PC-3 (cell line): ENCODE measurements around the gene PLCL2. TPM values are rescaled to one million over a fixed set of nuclear protein-coding genes. Genes with fewer than 3 reads are reported as not detected.

Experiments used
- ATAC-seq: fragments of 200-7000 bp; cut with Tn5 transposase; 2 replicates; pipeline ENCODE4 v1.9.1; 2020; ENCODE audit warnings: mild to moderate bottlenecking, moderate library complexity
- BruUV-seq: library from RNA; stranded (reverse); fragments of 400-500 nt; replicated peaks from 2 replicates; lab custom pipeline; 2021; lab: Mats Ljungman, UMichigan
- CTCF ChIA-PET: fragments of 300-600 bp; sonication (Branson Sonifier 250); formaldehyde crosslinking; loops from one replicate; lab custom pipeline; 2022; ENCODE audit warnings: antibody characterized with exemption; lab: Charles Lee
- POLR2A ChIA-PET: fragments of 300-600 bp; sonication (Branson Sonifier 250); formaldehyde crosslinking; loops from one replicate; lab custom pipeline; 2022; ENCODE audit warnings: antibody characterized with exemption; ENCODE audit not compliant: unreplicated experiment; lab: Charles Lee
- DNase-seq: peaks from one replicate; pipeline ENCODE4 v3.0.0-alpha.2; 2015
- H2AFZ ChIP-seq: fragments of 300-600 bp; sonication (generic); 2 replicates; pipeline ENCODE4 v1.6.0; 2016; ENCODE audit warnings: antibody characterized with exemption, low read length
- H3F3A ChIP-seq: fragments of 300-600 bp; sonication (generic); one replicate; pipeline ENCODE4 v1.6.0; 2017; ENCODE audit warnings: antibody characterized with exemption, low read length, control low read depth, mild to moderate bottlenecking; ENCODE audit not compliant: unreplicated experiment
- H3K27ac ChIP-seq: fragments of 300-600 bp; sonication (generic); 2 replicates; pipeline ENCODE4 v1.5.1; 2016; ENCODE audit warnings: mild to moderate bottlenecking, low read length
- H3K27me3 ChIP-seq: fragments of 300-600 bp; sonication (generic); 2 replicates; pipeline ENCODE4 v1.6.1; 2016; ENCODE audit warnings: low read length, mixed read lengths
- H3K36me3 ChIP-seq: fragments of 300-600 bp; sonication (generic); 2 replicates; pipeline ENCODE4 v1.6.1; 2016; ENCODE audit warnings: low read depth, mixed run types, low read length, mixed read lengths
- H3K4me1 ChIP-seq: fragments of 300-600 bp; sonication (generic); 2 replicates; pipeline ENCODE4 v1.5.1; 2016; ENCODE audit warnings: low read length; ENCODE audit not compliant: insufficient read depth
- H3K4me2 ChIP-seq: fragments of 300-600 bp; sonication (generic); 2 replicates; pipeline ENCODE4 v1.6.0; 2016; ENCODE audit warnings: low read length
- H3K4me3 ChIP-seq: fragments of 300-600 bp; sonication (generic); 2 replicates; pipeline ENCODE4 v1.5.1; 2016; ENCODE audit warnings: mild to moderate bottlenecking, low read length, mixed read lengths
- H3K79me2 ChIP-seq: fragments of 300-600 bp; sonication (generic); 2 replicates; pipeline ENCODE4 v1.6.1; 2017; ENCODE audit warnings: low read length, mixed read lengths
- H3K9ac ChIP-seq: fragments of 300-600 bp; sonication (generic); 2 replicates; pipeline ENCODE4 v1.6.0; 2016; ENCODE audit warnings: mild to moderate bottlenecking, low read length
- H3K9me2 ChIP-seq: fragments of 300-600 bp; sonication (generic); replicated peaks from 2 replicates; pipeline ENCODE4 v1.6.1; 2016; ENCODE audit warnings: mixed run types, low read length, mixed read lengths
- H3K9me3 ChIP-seq: fragments of 300-600 bp; sonication (generic); 2 replicates; pipeline ENCODE4 v1.6.1; 2016; ENCODE audit warnings: low read length, mixed read lengths
- H4K20me1 ChIP-seq: fragments of 300-600 bp; sonication (generic); 2 replicates; pipeline ENCODE4 v1.6.1; 2016; ENCODE audit warnings: low read length, mixed read lengths
- EZH2 ChIP-seq: fragments of 300-600 bp; sonication (generic); IDR thresholded peaks from one replicate; pipeline ENCODE4 v1.6.1; 2017; ENCODE audit warnings: antibody characterized with exemption, mild to moderate bottlenecking, low read length; ENCODE audit not compliant: unreplicated experiment
- EZH2phosphoT487 ChIP-seq: fragments of 300-600 bp; sonication (generic); IDR thresholded peaks from 2 replicates; pipeline ENCODE4 v1.6.1; 2018; ENCODE audit warnings: mild to moderate bottlenecking, antibody characterized with exemption, low read length, borderline replicate concordance
- intact Hi-C: fragments of 100-400 bp; cut with micrococcal nuclease; formaldehyde crosslinking; loops from 2 replicates; pipeline ENCODE4 v1.9.0; 2023
- total RNA-seq: library from RNA; depleted of rRNA; stranded (reverse); fragments of >200 nt; gene quantifications from 2 replicates; pipeline ENCODE4 v1.2.3, GENCODE V29; 2014
- TF ChIP-seq, protein P1 (sequence below): fragments of 300-600 bp; sonication (generic); conservative IDR thresholded peaks from 2 replicates; pipeline ENCODE4 v1.5.1; 2017; ENCODE audit warnings: antibody characterized with exemption, low read depth, mild to moderate bottlenecking, low read length

Gene PLCL2
- total RNA-seq, 1 experiment from 2014 or later, result 9.8 TPM

DNA sequence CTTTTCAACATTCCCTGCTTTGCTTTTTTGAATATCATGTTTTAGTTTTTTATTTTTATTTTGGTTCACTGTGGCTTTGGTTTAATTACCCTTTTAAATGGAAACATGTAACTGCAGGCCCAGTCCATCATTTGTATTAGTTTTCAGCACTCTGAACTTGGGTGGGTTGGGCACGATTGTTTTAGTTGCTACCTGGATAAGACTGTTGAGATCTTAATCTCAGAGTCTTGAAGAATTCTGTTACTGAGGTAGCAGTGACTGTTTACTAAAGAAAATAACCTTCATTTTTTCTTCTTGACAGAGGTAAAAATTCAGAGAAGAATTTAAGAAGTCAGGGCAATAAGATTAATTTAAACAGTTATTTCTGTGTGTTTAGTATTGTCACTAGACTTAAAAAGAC is 15.2 kb downstream of the PLCL2 start:
- BruUV-seq, result no TSS peak
- peaks cover 25% of the 10 kb centered on the region for H3K4me1 ChIP-seq
- POLR2A ChIA-PET, result no interaction called here
- DNase-seq (no peak), ATAC-seq (no peak)
- no peak overlapping the region for H3K4me2 ChIP-seq
- no peaks in the 10 kb centered on the region for H3K9me2 ChIP-seq
- H2AFZ ChIP-seq, result no peak overlapping the region
- no peaks in the 10 kb centered on the region for H3F3A ChIP-seq
- H3K27ac ChIP-seq, result no peak overlapping the region
- no peak overlapping the region for H3K4me3 ChIP-seq
- H3K9ac ChIP-seq, result no peak overlapping the region
- TF ChIP-seq EZH2phosphoT487 (no peak), EZH2 (no peak)
- TF ChIP-seq, protein P1, sequence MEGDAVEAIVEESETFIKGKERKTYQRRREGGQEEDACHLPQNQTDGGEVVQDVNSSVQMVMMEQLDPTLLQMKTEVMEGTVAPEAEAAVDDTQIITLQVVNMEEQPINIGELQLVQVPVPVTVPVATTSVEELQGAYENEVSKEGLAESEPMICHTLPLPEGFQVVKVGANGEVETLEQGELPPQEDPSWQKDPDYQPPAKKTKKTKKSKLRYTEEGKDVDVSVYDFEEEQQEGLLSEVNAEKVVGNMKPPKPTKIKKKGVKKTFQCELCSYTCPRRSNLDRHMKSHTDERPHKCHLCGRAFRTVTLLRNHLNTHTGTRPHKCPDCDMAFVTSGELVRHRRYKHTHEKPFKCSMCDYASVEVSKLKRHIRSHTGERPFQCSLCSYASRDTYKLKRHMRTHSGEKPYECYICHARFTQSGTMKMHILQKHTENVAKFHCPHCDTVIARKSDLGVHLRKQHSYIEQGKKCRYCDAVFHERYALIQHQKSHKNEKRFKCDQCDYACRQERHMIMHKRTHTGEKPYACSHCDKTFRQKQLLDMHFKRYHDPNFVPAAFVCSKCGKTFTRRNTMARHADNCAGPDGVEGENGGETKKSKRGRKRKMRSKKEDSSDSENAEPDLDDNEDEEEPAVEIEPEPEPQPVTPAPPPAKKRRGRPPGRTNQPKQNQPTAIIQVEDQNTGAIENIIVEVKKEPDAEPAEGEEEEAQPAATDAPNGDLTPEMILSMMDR, result no peak
- H3K27me3 ChIP-seq, result no peaks in the 10 kb centered on the region
- intact Hi-C loops, result no loop called here
- H4K20me1 ChIP-seq, result no peaks in the 10 kb centered on the region
- CTCF ChIA-PET, result no interaction called here
- no peaks in the 10 kb centered on the region for H3K9me3 ChIP-seq
- H3K79me2 ChIP-seq, result peaks cover 44% of the 10 kb centered on the region
- H3K36me3 ChIP-seq, result no peaks in the 10 kb centered on the region

- Histone ChIP-seq H3K79me2 (peaks cover 41% of the 10 kb centered on the region), H3F3A (no peaks in the 10 kb centered on the region), H3K36me3 (no peaks in the 10 kb centered on the region), H2AFZ (no peak overlapping the region), H3K27ac (no peak overlapping the region), H3K9ac (no peak overlapping the region), H3K4me2 (no peak overlapping the region), H3K4me3 (no peak overlapping the region), H3K4me1 (peaks cover 25% of the 10 kb centered on the region), H3K9me2 (no peaks in the 10 kb centered on the region), H3K9me3 (no peaks in the 10 kb centered on the region), H3K27me3 (no peaks in the 10 kb centered on the region), H4K20me1 (no peaks in the 10 kb centered on the region)
- CTCF ChIA-PET, result no interaction called here
- POLR2A ChIA-PET, result no interaction called here
- ATAC-seq (no peak), DNase-seq (no peak)
- intact Hi-C loops, result no loop called here
- TF ChIP-seq, protein P1, result no peak
- no peak for TF ChIP-seq EZH2phosphoT487
- TF ChIP-seq EZH2, result no peak
- BruUV-seq, result no TSS peak
These were observed 16.2 kb downstream of the PLCL2 start for GRCh38 chr3:16900779-16901440.
